Bronchial epithelial cell (primary cell): ENCODE data around the gene SYNE1. TPM values are rescaled to one million over a fixed set of nuclear protein-coding genes. Genes with fewer than 3 reads are reported as not detected.

Experiments
- DNase-seq: peaks from one replicate; pipeline ENCODE4 v3.0.0-alpha.2; 2010; ENCODE audit warnings: low read depth
- FAIRE-seq: peaks from 2 replicates; lab custom pipeline; 2011; peaks lifted over from hg19 to GRCh38; lab: Jason Lieb, UNC
- H3K27me3 ChIP-seq: 2 replicates; pipeline ENCODE4 v1.5.1; 2011; ENCODE audit warnings: low read length; ENCODE audit not compliant: control insufficient read depth, insufficient read depth
- H3K36me3 ChIP-seq: 2 replicates; pipeline ENCODE4 v1.5.1; 2011; ENCODE audit warnings: low read length; ENCODE audit not compliant: control insufficient read depth, insufficient read depth
- H3K4me3 ChIP-seq: 2 replicates; pipeline ENCODE4 v1.5.1; 2011; ENCODE audit warnings: mild to moderate bottlenecking, low read depth, low read length, control low read depth
- total RNA-seq: library from RNA; depleted of rRNA; stranded (reverse); fragments of >200 nt; gene quantifications from 2 replicates; pipeline ENCODE4 v1.2.1, GENCODE V29; 2014
- TF ChIP-seq, protein P1 (sequence below): IDR thresholded peaks from 2 replicates; pipeline ENCODE4 v1.5.1; 2011; ENCODE audit warnings: mild to moderate bottlenecking, moderate library complexity, low read length, control low read depth, inconsistent platforms; ENCODE audit not compliant: insufficient read depth, severe bottlenecking

Gene SYNE1
- total RNA-seq, 1 donor from 2014 or later, result 15.8 TPM

DNA sequence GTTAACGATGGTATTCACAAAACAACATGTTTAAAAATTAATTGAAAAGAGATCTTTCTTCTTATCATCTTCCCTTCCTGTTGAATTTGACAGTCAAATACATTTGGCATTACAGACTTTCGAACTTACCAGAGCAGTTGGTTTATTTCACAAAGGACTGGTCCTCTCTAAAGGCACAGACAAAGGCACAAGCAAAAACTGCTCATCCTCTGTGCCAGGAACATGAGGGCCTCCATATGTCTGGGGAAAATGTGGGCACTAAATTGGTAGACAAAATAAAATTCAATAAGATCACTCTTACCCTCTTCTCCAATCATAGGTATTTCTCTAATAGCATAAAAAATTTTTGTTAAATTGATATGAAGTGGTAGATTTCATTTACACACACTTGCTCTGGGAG, 40.4 kb downstream of the SYNE1 start:
- DNase-seq, result no peak
- TF ChIP-seq, protein P1, sequence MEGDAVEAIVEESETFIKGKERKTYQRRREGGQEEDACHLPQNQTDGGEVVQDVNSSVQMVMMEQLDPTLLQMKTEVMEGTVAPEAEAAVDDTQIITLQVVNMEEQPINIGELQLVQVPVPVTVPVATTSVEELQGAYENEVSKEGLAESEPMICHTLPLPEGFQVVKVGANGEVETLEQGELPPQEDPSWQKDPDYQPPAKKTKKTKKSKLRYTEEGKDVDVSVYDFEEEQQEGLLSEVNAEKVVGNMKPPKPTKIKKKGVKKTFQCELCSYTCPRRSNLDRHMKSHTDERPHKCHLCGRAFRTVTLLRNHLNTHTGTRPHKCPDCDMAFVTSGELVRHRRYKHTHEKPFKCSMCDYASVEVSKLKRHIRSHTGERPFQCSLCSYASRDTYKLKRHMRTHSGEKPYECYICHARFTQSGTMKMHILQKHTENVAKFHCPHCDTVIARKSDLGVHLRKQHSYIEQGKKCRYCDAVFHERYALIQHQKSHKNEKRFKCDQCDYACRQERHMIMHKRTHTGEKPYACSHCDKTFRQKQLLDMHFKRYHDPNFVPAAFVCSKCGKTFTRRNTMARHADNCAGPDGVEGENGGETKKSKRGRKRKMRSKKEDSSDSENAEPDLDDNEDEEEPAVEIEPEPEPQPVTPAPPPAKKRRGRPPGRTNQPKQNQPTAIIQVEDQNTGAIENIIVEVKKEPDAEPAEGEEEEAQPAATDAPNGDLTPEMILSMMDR, result no peak
- Histone ChIP-seq H3K4me3 (no peak overlapping the region), H3K36me3 (no peaks in the 10 kb centered on the region), H3K27me3 (no peaks in the 10 kb centered on the region)
- no peak for FAIRE-seq

- DNase-seq (peak; percentile 27), FAIRE-seq (no peak)
- no peak overlapping the region for H3K4me3 ChIP-seq
- H3K27me3 ChIP-seq, result no peaks in the 10 kb centered on the region
- no peaks in the 10 kb centered on the region for H3K36me3 ChIP-seq
- TF ChIP-seq, protein P1, result peak; percentile 55
Observed at GRCh38 chr6:152595499-152595898, 41.7 kb downstream of the SYNE1 start.

- no peak overlapping the region for H3K4me3 ChIP-seq
- no peaks in the 10 kb centered on the region for H3K36me3 ChIP-seq
- TF ChIP-seq, protein P1, result no peak
- DNase-seq, result no peak
- no peak for FAIRE-seq
- H3K27me3 ChIP-seq, result no peaks in the 10 kb centered on the region
Observed at GRCh38 chr6:152594701-152595100, 42.5 kb downstream of the SYNE1 start.

GRCh38 chr6:152588456-152588855, 48.7 kb downstream of the SYNE1 start:
- Histone ChIP-seq H3K4me3 (no peak overlapping the region), H3K36me3 (no peaks in the 10 kb centered on the region), H3K27me3 (no peaks in the 10 kb centered on the region)
- DNase-seq (no peak), FAIRE-seq (no peak)
- TF ChIP-seq, protein P1, result no peak

- FAIRE-seq, result no peak
- no peak overlapping the region for H3K4me3 ChIP-seq
- H3K36me3 ChIP-seq, result no peaks in the 10 kb centered on the region
- TF ChIP-seq, protein P1, result no peak
- H3K27me3 ChIP-seq, result no peaks in the 10 kb centered on the region
- no peak for DNase-seq
Observed at GRCh38 chr6:152587473-152587872, 49.7 kb downstream of the SYNE1 start.

- TF ChIP-seq, protein P1, result no peak
- no peaks in the 10 kb centered on the region for H3K36me3 ChIP-seq
- H3K27me3 ChIP-seq, result no peaks in the 10 kb centered on the region
- H3K4me3 ChIP-seq, result no peak overlapping the region
- DNase-seq (no peak), FAIRE-seq (no peak)
Observed at GRCh38 chr6:152585236-152585635, 51.9 kb downstream of the SYNE1 start.
